Sigmoid colon (tissue), 7 donors: ENCODE measurements around the gene PITHD1. TPM values are rescaled to one million over a fixed set of nuclear protein-coding genes. Genes with fewer than 3 reads are reported as not detected.

ENCODE experiments used
- DNase-seq: peaks from one replicate; pipeline ENCODE4 v3.0.0-alpha.2; 2019
- H3K27ac ChIP-seq, 4 donors: fragments of 200-600 bp; sonication (generic); one replicate each; pipeline ENCODE4 v1.5.1; 2016 to 2019; ENCODE audit warnings: mild to moderate bottlenecking in 1 of 4
- H3K27me3 ChIP-seq, 3 donors: fragments of 200-600 bp; sonication (generic); one replicate each; pipeline ENCODE4 v1.5.1; 2019; ENCODE audit warnings: mild to moderate bottlenecking in 1 of 3
- H3K36me3 ChIP-seq, 4 donors: fragments of 200-600 bp; sonication (generic); one replicate each; pipeline ENCODE4 v1.5.1; 2016 to 2019
- H3K4me1 ChIP-seq, 4 donors: fragments of 200-600 bp; sonication (generic); one replicate each; pipeline ENCODE4 v1.5.1; 2017 to 2019
- H3K4me3 ChIP-seq, 4 donors: fragments of 200-600 bp; sonication (generic); one replicate each; pipeline ENCODE4 v1.5.1; 2017 to 2019; ENCODE audit warnings: mild to moderate bottlenecking in 2 of 4, moderate library complexity in 1 of 4
- H3K9me3 ChIP-seq, 4 donors: fragments of 200-600 bp in 3 of 4; sonication (generic) in 3 of 4; one replicate each; pipeline versions ENCODE4 v1.5.1 to v1.6.1; 2013 to 2019
- CTCF ChIP-seq, 4 experiments: fragments of 450-650 bp in 3 of 4; fragments of 200-600 bp in 1 of 4; IDR thresholded peaks; one replicate each; pipeline ENCODE4 v1.5.1; 2016 to 2019; ENCODE audit warnings: antibody characterized with exemption in 4 of 4, mild to moderate bottlenecking in 3 of 4, moderate library complexity in 2 of 4
- EP300 ChIP-seq, 4 donors: sonication (generic); formaldehyde crosslinking; IDR thresholded peaks; one replicate each; pipeline ENCODE4 v1.6.1; 2017; ENCODE audit warnings: antibody characterized with exemption in 4 of 4
- POLR2A ChIP-seq, 2 donors: fragments of 450-650 bp; IDR thresholded peaks; one replicate each; pipeline ENCODE4 v1.6.1; 2016; ENCODE audit warnings: antibody characterized with exemption in 2 of 2, mild to moderate bottlenecking in 2 of 2, moderate library complexity in 2 of 2
- POLR2AphosphoS5 ChIP-seq, 4 donors: sonication (generic); formaldehyde crosslinking; IDR thresholded peaks; one replicate each; pipeline ENCODE4 v1.6.1; 2017; ENCODE audit warnings: antibody characterized with exemption in 4 of 4
- WGBS, 2 donors: extraction: QIAGEN DNeasy Blood & Tissue Kit; methylation state at CpG; one replicate each; pipeline ENCODE4 v1.1.7; 2013; 5-methylcytosine and 5-hydroxymethylcytosine counted together
- intact Hi-C: fragments of 100-400 bp; cut with DNase I; formaldehyde crosslinking; loops from one replicate; pipeline ENCODE4 v1.15.1; 2023
- polyA plus RNA-seq, 3 donors: library from polyadenylated mRNA; stranded (reverse); fragments of 200-250 nt; gene quantifications; one replicate each; pipeline ENCODE4 v1.2.3, GENCODE V29; 2013
- total RNA-seq, 4 donors: library from RNA; depleted of rRNA; stranded (reverse); fragments of >200 nt; gene quantifications; one replicate each; pipeline ENCODE4 v1.1.0, GENCODE V29; 2016
- donor health status: healthy with polysubstance abuse.
- donor health status: Bipolar disorder and iron deficiency.
- donor health status: healthy.

The PITHD1 gene
- total and polyA plus RNA-seq, 7 donors, result 41.2 to 78.7 (median 47.9) TPM

GRCh38 chr1:23790696-23791515, 12.7 kb downstream of the PITHD1 start, which contains the start of gene LYPLA2:
LYPLA2 (plus strand) TSS chr1:23791145; CDS start chr1:23792683, 1,538 bp downstream.
- peak; percentile 97 for DNase-seq
- H3K36me3 ChIP-seq, result peaks cover 6 to 52% (median 22%) of the 10 kb centered on the region in 4 donors
- H3K4me1 ChIP-seq, result peaks cover 0 to 37% (median 32%) of the 10 kb centered on the region in 4 donors
- 1% methylated on average over 47 of the region's 47 CpGs for WGBS, 2 donors
- H3K27ac ChIP-seq, result peak within 1 kb of the TSS; percentile 73 to 85 (median 82)
- peak; percentile 35 to 83 (median 74) for TF ChIP-seq POLR2AphosphoS5 (IDR thresholded peaks at IDR 0.05)
- TF ChIP-seq POLR2A (IDR thresholded peaks at IDR 0.05), result no peak
- no peaks in the 10 kb centered on the region for H3K9me3 ChIP-seq
- peak within 1 kb of the TSS; percentile 52 to 84 (median 77) for H3K4me3 ChIP-seq
- no peaks in the 10 kb centered on the region for H3K27me3 ChIP-seq
- intact Hi-C loops, result no loop called here

DNA sequence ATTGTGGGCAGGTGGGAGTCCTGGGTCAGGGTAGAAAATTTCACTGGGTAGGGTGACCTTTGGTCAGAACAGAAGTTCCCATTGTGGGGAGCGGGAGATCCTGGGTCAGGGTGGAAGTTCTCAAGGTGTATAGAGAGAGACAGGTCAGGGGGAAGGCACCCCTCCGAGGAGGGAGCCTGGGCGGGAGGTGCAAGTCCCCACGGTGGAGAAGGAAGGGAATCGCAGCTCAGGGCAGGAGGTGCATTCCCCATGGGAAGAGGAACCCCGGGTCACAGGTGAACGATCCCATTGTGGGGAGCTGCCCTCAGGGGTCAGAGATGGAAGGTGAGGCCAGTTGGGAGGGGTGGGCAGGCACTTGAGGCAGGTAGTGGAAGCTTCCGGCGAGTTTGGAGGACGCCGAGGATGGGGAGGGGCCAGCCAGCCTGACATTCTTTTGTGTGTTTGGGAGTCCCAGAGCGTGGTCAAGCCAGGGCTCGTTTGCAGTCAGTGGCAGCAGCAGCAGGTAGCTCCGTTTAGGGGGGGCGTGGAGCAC, 13.4 kb downstream of the PITHD1 start:
- Histone ChIP-seq H3K36me3 (peaks cover 6 to 48% (median 16%) of the 10 kb centered on the region in 4 donors), H3K9me3 (no peaks in the 10 kb centered on the region), H3K27ac (peak overlapping the region; percentile 73 to 85 (median 82)), H3K27me3 (no peaks in the 10 kb centered on the region), H3K4me1 (peaks cover 0 to 37% (median 32%) of the 10 kb centered on the region in 4 donors), H3K4me3 (peak overlapping the region; percentile 52 to 84 (median 77))
- peak; percentile 71 for DNase-seq
- intact Hi-C loops, result no loop called here
- TF ChIP-seq POLR2AphosphoS5 (IDR thresholded peaks at IDR 0.05) (no peak), POLR2A (IDR thresholded peaks at IDR 0.05) (no peak), EP300 (IDR thresholded peaks at IDR 0.05) (no peak), CTCF (IDR thresholded peaks at IDR 0.05) (no peak)
- 0 to 2% methylated on average over 15 of the region's 15 CpGs for WGBS, 2 donors

DNA sequence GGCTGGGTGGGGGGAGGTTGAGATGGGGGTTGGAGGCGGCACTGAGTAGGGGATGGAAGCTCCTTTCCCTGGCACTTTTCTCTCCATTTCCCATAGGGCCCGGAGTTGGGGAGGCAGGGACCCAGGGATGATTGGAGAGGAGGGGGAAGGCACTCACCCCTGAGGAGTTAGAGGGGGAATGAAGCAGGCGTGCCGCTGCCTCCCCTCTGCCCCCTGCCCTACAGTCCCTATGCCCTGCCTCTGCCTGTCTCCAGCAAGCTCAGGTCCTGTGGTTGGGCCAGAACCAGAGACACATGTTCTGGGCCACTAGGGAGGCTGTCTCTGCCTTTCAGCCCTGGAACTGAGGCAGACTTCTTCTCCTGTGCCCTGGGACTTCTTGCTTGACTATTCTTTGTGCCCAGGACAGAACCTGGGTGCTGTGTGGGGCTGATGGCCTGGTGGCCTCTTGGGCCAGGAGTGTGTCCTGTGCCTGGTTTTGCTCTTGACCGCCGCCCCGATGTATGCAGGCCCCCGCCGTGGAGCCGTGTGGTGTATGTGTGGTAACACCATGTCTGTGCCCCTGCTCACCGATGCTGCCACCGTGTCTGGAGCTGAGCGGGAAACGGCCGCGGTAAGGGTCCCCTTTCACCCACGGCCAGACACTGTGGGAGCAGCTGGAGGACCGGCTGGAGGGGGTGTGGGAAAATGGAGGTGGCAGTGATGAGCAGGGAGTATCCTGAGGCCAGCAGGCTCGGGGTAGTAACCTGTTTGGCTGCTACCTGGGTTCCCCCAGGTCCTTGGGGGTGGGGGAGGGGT, 14.1 kb downstream of the PITHD1 start:
- H3K27me3 ChIP-seq, result no peaks in the 10 kb centered on the region
- H3K4me1 ChIP-seq, result peaks cover 0 to 37% (median 32%) of the 10 kb centered on the region in 4 donors
- H3K36me3 ChIP-seq, result peaks cover 4 to 40% (median 10%) of the 10 kb centered on the region in 4 donors
- intact Hi-C loops, result no loop called here
- H3K27ac ChIP-seq, result peak overlapping the region; percentile 73 to 85 (median 82)
- DNase-seq, result no peak
- 74 to 80% methylated on average over 19 of the region's 19 CpGs for WGBS, 2 donors
- TF ChIP-seq POLR2AphosphoS5 (IDR thresholded peaks at IDR 0.05), result no peak
- peak overlapping the region; percentile 52 to 84 (median 77) for H3K4me3 ChIP-seq
- H3K9me3 ChIP-seq, result no peaks in the 10 kb centered on the region

- Histone ChIP-seq H3K36me3 (peaks cover 0 to 32% (median 8%) of the 10 kb centered on the region in 4 donors), H3K4me1 (peaks cover 0 to 37% (median 32%) of the 10 kb centered on the region in 4 donors), H3K27ac (peak overlapping the region; percentile 12 to 82 (median 54)), H3K4me3 (no peak overlapping the region), H3K9me3 (no peaks in the 10 kb centered on the region), H3K27me3 (no peaks in the 10 kb centered on the region)
- DNase-seq, result no peak
- WGBS, 2 donors, result 45 to 64% methylated on average over 16 of the region's 16 CpGs
- intact Hi-C loops, result no loop called here
- TF ChIP-seq CTCF (IDR thresholded peaks at IDR 0.05), result no peak
- TF ChIP-seq EP300 (IDR thresholded peaks at IDR 0.05), result no peak
- TF ChIP-seq POLR2AphosphoS5 (IDR thresholded peaks at IDR 0.05), result no peak
- TF ChIP-seq POLR2A (IDR thresholded peaks at IDR 0.05), result no peak
These were observed 15.0 kb downstream of the PITHD1 start for GRCh38 chr1:23793018-23793781.
